Thyroid gland (tissue), 4 donors: ENCODE results near the gene SMYD1. TPM values are rescaled to one million over a fixed set of nuclear protein-coding genes. Genes with fewer than 3 reads are reported as not detected.

ENCODE experiments used
- DNase-seq, 2 donors: peaks; one replicate each; pipeline ENCODE4 v3.0.0-alpha.2; 2019
- H3K27ac ChIP-seq, 3 donors: fragments of 200-600 bp; sonication (generic); 1 replicate in 2 of 3; 2 replicates in 1 of 3; pipeline ENCODE4 v1.5.1; 2016 to 2019; ENCODE audit warnings: mild to moderate bottlenecking in 1 of 3, moderate library complexity in 1 of 3
- H3K27me3 ChIP-seq: fragments of 200-600 bp; sonication (generic); one replicate; pipeline ENCODE4 v1.5.1; 2019
- H3K36me3 ChIP-seq, 2 donors: fragments of 200-600 bp; sonication (generic); one replicate each; pipeline ENCODE4 v1.5.1; 2016 to 2019
- H3K4me1 ChIP-seq, 2 donors: fragments of 200-600 bp; sonication (generic); one replicate each; pipeline ENCODE4 v1.5.1; 2017 to 2019
- H3K4me3 ChIP-seq, 3 donors: fragments of 200-600 bp; sonication (generic); replicated peaks in 1 of 3; 1 replicate in 2 of 3; 2 replicates in 1 of 3; pipeline ENCODE4 v1.5.1; 2016; ENCODE audit warnings: mild to moderate bottlenecking in 1 of 3
- H3K9me3 ChIP-seq: fragments of 200-600 bp; sonication (generic); one replicate; pipeline ENCODE4 v1.5.1; 2017
- POLR2A ChIP-seq, 2 donors: fragments of 450-650 bp; IDR thresholded peaks; one replicate each; pipeline ENCODE4 v1.6.1; 2017; ENCODE audit warnings: antibody characterized with exemption in 2 of 2, mild to moderate bottlenecking in 2 of 2, moderate library complexity in 1 of 2
- WGBS, 2 donors: methylation state at CpG; one replicate each; pipeline ENCODE4 v1.1.5; 2017; 5-methylcytosine and 5-hydroxymethylcytosine counted together
- intact Hi-C: fragments of 100-400 bp; cut with DNase I; formaldehyde crosslinking; loops from one replicate; pipeline ENCODE4 v1.15.1; 2023
- total RNA-seq, 4 donors: library from RNA; depleted of rRNA; stranded (reverse); fragments of >200 nt; gene quantifications; one replicate each; pipeline ENCODE4 v1.2.3, GENCODE V29; 2016
- TF ChIP-seq, protein P1 (sequence below), 6 experiments: fragments of 200-600 bp in 3 of 6; fragments of 450-650 bp in 3 of 6; sonication (generic) in 3 of 6; IDR thresholded peaks; one replicate each; pipeline ENCODE4 v1.5.1; 2016 to 2019; ENCODE audit warnings: antibody characterized with exemption in 6 of 6, mild to moderate bottlenecking in 2 of 6, inconsistent platforms in 1 of 6, moderate library complexity in 1 of 6

Gene SMYD1
- total RNA-seq, 4 donors from 2014 or later: not detected

GRCh38 chr2:88125924-88126771 lies 58.5 kb downstream of the SMYD1 start:
- DNase-seq: no peak
- H3K9me3 ChIP-seq: no peaks in the 10 kb centered on the region
- no peak overlapping the region for H3K4me3 ChIP-seq
- H3K36me3 ChIP-seq: no peaks in the 10 kb centered on the region
- H3K27ac ChIP-seq: no peak overlapping the region
- H3K4me1 ChIP-seq: no peaks in the 10 kb centered on the region
- 85% methylated on average over 11 of the region's 11 CpGs for WGBS, 2 donors
- no peak for TF ChIP-seq POLR2A (IDR thresholded peaks at IDR 0.05)
- TF ChIP-seq, protein P1, sequence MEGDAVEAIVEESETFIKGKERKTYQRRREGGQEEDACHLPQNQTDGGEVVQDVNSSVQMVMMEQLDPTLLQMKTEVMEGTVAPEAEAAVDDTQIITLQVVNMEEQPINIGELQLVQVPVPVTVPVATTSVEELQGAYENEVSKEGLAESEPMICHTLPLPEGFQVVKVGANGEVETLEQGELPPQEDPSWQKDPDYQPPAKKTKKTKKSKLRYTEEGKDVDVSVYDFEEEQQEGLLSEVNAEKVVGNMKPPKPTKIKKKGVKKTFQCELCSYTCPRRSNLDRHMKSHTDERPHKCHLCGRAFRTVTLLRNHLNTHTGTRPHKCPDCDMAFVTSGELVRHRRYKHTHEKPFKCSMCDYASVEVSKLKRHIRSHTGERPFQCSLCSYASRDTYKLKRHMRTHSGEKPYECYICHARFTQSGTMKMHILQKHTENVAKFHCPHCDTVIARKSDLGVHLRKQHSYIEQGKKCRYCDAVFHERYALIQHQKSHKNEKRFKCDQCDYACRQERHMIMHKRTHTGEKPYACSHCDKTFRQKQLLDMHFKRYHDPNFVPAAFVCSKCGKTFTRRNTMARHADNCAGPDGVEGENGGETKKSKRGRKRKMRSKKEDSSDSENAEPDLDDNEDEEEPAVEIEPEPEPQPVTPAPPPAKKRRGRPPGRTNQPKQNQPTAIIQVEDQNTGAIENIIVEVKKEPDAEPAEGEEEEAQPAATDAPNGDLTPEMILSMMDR (IDR thresholded peaks at IDR 0.05): no peak
- intact Hi-C loops: no loop called here
- no peaks in the 10 kb centered on the region for H3K27me3 ChIP-seq

GRCh38 chr2:88126772-88127637 lies 59.4 kb downstream of the SMYD1 start:
- 91 to 98% methylated on average over 3 of the region's 3 CpGs for whole genome bisulfite sequencing, 2 donors
- DNase-seq: no peak
- no peaks in the 10 kb centered on the region for H3K27me3 ChIP-seq
- intact Hi-C loops: no loop called here
- H3K4me3 ChIP-seq: no peak overlapping the region
- H3K36me3 ChIP-seq: no peaks in the 10 kb centered on the region
- no peaks in the 10 kb centered on the region for H3K4me1 ChIP-seq
- no peak overlapping the region for H3K27ac ChIP-seq
- no peaks in the 10 kb centered on the region for H3K9me3 ChIP-seq
- TF ChIP-seq, protein P1 (IDR thresholded peaks at IDR 0.05): no peak
- TF ChIP-seq POLR2A (IDR thresholded peaks at IDR 0.05): no peak

GRCh38 chr2:88127638-88127887 lies 59.9 kb downstream of the SMYD1 start:
- no peak for DNase-seq
- no peak overlapping the region for H3K27ac ChIP-seq
- 56 to 63% methylated on average over 1 of the region's 1 CpG for WGBS, 2 donors
- H3K36me3 ChIP-seq: no peaks in the 10 kb centered on the region
- no peaks in the 10 kb centered on the region for H3K4me1 ChIP-seq
- H3K27me3 ChIP-seq: no peaks in the 10 kb centered on the region
- no peaks in the 10 kb centered on the region for H3K9me3 ChIP-seq
- TF ChIP-seq, protein P1 (IDR thresholded peaks at IDR 0.05): no peak
- no peak for TF ChIP-seq POLR2A (IDR thresholded peaks at IDR 0.05)
- intact Hi-C loops: no loop called here
- no peak overlapping the region for H3K4me3 ChIP-seq

GRCh38 chr2:88127888-88128653 lies 60.4 kb downstream of the SMYD1 start, which contains the start of gene FABP1:
TSS of gene FABP1 (minus strand) at chr2:88128062. CDS start at chr2:88128017, 45 bp downstream.
- Histone ChIP-seq H3K36me3 (no peaks in the 10 kb centered on the region), H3K4me1 (no peaks in the 10 kb centered on the region), H3K27me3 (no peaks in the 10 kb centered on the region), H3K27ac (no peak within 1 kb of the TSS), H3K9me3 (no peaks in the 10 kb centered on the region), H3K4me3 (no peak within 1 kb of the TSS)
- DNase-seq: no peak
- WGBS, 2 donors: 85 to 86% methylated on average over 12 of the region's 12 CpGs
- intact Hi-C loops: no loop called here
- TF ChIP-seq, protein P1 (IDR thresholded peaks at IDR 0.05): no peak
- no peak for TF ChIP-seq POLR2A (IDR thresholded peaks at IDR 0.05)
